GM21447 (cell line): ENCODE results near the gene BPTF.
"Not testable (repeated sequence)": the region's sequence is repeated elsewhere in the genome, so short reads cannot be mapped to it uniquely, and the experiment has no call there.

ENCODE experiments used
- ATAC-seq: cut with Tn5 transposase; IDR thresholded peaks from one replicate; pipeline ENCODE4 v1.9.1; 2021; ENCODE audit not compliant: unreplicated experiment

BPTF gene

DNA sequence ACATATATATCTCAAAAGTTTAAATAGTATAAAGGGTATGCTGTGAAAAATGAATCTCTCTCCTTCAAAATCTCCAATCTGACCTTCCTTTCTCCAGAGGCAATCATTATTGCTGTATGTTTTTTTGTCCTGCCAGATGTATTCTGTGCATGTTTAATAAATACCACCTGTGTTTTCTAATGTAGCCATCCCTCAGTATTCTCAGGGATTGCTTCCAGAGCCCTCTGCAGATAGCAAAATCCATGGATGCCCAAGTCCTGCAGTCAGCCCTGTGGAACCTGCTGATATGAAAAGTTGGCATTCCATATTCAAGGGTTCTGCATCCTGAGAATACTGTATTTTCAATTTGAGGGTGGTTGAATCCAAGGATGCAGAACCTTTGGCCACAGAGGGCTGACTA lies 42.9 kb downstream of the BPTF start:
- no peak for ATAC-seq

DNA sequence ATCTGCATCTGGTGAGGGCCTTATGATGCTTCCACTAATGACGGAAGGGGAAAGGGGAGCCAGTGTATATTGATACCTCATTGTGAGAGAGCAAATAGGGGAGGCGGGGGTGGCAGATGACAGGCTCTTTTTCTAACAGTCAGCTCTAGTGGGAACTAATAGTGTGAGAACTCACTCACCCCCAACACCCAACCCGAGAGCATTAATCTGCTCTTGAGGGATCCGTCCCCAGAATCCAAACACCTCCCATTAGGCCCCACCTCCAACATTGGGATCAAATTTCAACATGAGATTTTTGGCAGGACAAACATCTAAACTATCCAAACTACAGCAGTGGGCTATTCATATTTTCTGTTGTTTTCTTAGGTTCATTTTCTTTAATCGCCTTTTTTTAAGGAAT lies 54.4 kb downstream of the BPTF start:
- ATAC-seq = no peak

DNA sequence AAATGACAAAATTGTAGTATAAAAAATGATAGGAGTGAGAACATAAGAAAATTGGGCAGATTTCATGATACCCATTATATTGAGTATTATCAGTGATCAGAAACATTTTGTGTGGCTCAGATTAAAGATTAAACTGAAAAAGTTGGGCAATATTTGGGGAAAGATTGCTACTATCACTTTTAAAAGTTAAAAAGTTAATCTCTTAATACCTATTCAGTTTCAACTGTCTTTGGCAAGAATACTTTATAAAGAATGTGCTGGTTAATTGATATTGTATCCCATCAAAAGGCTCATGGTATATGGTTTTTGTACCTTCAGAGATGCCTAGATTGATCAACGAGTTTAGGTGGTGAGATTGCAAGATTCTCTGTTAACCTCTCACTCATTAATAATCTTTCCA lies 55.8 kb downstream of the BPTF start:
- no peak for ATAC-seq

DNA sequence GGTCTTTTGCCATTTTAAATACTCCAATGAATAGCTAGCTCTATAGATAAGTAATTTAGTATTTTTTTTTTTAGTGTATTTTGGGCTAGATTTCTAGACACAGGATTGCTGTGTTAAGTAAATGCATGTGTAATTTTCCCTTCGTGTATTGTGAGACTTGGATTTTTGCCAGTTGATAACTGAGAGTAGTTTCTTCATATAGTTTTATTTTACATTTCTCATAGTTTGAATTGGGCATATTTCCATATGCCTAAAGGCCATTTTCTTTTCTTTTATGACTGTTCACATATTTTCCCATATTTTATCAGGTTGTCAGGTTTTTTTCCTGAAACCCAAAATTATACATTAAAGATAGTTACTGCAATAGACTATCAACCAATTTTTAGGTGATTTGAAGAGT lies 59.4 kb downstream of the BPTF start:
- no peak for ATAC-seq

DNA sequence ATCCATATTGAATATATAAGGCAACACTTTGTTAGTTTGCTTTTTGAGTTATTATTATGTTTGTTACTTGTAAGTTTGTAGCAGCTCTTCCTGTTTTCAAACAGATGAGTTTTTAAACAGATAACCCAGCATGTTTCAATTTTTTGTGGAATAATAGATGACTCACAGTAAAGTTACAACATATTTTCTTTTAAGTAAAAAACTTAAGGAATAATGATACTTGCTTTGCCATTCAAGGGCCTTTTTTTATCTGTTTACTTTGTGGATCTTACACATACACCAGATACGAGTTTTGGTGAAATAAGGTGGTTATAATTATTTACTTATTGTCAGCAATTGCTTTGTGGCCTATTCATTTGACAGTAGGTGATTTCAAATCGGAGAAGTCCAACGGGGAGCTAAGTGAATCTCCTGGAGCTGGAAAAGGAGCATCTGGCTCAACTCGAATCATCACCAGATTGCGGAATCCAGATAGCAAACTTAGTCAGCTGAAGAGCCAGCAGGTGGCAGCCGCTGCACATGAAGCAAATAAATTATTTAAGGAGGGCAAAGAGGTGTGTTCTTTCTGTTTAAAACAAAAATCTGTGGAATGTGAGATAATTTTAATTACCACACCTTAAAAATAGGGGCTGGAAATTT lies 66.3 kb downstream of the BPTF start:
- ATAC-seq = no peak

DNA sequence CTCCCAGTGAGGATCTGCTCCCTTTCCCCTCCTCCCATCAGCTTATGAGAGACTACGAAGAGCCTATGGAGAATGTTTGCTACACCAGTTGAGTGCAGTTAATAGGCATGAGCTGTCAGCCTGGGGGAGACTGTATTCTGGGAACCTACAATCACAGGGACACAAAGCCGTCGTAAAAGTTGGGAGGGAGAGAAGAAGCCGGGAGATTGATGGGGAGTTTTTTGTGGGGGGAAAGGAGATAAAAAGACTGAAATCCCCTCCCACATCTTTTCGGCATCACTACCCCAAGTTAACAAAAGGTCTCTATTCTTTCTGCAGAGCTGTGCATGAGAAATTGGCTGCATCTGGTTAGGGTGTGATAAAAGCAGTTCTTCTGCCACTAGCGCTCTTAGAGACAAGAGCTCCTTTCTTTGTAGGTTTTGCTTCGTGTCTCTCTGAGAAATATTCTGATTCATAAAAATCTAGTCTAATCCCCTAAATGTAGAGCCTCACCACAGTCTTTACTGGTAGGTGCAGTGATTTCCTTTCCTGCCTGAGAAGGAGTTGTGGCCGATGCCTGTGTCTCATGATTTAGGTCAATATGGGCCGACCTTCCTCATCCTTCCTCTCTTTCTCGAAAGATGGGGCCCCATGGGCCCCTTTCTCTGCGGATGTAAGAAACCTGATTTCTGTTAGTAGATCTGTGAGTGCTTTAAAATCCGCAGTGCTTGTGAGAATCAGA lies 77.4 kb downstream of the BPTF start:
- ATAC-seq = no peak

DNA sequence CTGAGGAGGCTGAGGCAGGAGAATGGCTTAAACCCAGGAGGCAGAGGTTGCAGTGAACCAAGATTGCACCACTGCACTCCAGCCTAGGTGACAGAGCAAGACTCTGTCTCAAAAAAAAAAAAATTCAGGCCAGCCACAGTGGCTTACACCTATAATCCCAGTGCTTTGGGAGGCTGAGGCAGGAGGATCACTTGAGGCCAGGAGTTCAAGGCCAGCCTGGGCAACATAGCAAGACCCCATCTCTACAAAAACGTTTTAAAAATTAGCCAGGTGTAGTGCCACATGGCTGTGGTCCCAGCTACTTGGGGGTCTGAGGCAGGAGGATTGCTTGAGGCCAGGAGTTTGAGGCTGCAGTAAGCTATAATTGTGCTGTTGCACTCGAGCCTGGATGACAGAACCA lies 80.0 kb downstream of the BPTF start:
- ATAC-seq = not testable (repeated sequence)

DNA sequence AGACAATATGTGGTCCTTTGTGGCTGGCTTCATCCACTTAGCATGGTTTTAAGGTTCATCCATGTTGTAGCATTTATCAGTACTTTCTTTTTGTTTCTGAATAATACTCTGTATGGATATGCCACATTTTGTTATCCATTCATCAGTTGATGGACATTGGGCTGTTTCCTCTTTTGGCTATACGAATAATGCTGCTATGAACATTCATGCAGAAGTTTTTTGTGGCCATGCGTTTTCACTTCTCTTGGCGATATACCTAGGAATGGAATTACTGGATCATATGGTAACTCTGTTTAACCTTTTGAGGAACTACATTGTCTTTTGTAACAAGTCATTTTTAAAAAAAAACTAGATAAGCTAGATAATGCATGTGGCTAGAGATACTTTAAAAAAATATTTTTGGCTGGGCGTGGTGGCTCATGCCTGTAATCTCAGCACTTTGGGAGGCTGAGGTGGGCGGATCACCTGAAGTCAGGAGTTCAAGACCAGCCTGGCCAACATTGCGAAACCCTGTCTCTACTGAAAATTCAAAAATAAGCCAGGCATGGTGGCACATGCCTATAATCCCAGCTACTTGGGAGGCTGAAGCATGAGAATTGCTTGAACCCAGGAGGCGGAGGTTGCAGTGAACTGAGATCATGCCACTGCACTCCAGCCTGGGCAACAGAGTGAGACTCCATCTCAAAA lies 85.0 kb downstream of the BPTF start:
- ATAC-seq = not testable (repeated sequence)

DNA sequence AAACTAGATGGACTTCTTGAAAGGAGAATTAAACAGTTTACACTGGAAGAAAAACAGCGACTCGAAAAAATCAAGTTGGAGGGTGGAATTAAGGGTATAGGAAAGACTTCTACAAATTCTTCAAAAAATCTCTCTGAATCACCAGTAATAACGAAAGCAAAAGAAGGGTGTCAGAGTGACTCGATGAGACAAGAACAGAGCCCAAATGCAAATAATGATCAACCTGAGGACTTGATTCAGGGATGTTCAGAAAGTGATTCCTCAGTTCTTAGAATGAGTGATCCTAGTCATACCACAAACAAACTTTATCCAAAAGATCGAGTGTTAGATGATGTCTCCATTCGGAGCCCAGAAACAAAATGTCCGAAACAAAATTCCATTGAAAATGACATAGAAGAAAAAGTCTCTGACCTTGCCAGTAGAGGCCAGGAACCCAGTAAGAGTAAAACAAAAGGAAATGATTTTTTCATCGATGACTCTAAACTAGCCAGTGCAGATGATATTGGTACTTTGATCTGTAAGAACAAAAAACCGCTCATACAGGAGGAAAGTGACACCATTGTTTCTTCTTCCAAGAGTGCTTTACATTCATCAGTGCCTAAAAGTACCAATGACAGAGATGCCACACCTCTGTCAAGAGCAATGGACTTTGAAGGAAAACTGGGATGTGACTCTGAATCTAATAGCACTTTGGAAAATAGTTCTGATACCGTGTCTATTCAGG lies 85.9 kb downstream of the BPTF start:
- ATAC-seq = no peak

DNA sequence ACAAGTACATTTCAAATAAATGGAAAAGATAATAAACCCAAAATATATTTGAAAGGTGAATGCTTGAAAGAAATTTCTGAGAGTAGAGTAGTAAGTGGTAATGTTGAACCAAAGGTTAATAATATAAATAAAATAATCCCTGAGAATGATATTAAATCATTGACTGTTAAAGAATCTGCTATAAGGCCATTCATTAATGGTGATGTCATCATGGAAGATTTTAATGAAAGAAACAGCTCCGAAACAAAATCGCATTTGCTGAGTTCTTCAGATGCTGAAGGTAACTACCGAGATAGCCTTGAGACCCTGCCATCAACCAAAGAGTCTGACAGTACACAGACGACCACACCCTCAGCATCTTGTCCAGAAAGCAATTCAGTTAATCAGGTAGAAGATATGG lies 86.8 kb downstream of the BPTF start:
- ATAC-seq = no peak

DNA sequence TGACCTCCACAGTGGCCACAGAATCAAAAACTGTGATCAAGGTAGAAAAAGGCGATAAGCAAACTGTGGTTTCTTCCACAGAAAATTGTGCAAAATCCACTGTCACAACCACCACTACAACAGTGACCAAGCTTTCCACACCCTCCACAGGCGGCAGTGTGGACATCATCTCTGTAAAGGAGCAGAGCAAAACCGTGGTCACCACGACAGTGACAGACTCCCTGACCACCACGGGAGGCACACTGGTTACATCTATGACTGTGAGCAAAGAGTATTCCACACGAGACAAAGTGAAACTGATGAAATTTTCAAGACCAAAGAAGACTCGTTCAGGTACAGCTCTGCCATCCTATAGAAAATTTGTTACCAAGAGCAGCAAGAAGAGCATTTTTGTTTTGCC lies 87.4 kb downstream of the BPTF start:
- no peak for ATAC-seq

DNA sequence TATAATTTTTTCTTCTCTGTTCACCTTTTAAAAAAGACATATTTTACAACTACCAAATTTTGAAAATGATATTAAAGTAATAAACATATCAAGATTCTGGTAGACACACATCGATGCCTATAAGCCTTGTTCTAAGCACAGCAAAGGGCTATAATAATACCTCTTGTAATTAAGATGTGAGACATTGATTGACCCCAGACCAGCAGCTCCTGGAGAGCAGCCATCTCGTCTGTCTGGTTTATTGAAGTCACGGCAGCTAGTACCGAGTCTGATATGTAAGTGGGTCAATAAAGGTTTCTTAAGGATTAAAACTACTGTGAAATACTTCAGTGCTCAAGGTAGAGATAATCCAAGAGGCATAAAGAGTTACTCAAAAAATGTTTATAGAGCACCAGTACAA lies 94.9 kb downstream of the BPTF start:
- no peak for ATAC-seq

DNA sequence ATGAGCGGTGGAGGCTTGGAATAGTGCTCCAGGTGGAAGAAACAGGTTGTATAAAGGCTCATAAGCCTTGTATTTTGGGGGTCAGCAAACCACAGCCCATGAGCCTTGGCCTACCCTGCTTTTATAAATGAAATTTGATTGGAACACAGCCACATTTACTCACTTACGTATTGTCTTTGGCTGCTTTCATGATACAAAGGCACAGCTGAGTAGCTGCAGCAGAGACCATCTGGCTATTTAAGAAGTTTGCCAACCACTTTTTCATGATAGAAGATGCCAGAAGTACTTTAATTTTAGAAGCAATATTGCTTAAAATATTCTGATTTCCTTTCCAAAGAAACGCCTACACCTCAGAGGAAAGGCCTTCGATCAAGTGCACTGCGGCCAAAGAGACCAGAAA lies 97.2 kb downstream of the BPTF start:
- ATAC-seq = no peak

DNA sequence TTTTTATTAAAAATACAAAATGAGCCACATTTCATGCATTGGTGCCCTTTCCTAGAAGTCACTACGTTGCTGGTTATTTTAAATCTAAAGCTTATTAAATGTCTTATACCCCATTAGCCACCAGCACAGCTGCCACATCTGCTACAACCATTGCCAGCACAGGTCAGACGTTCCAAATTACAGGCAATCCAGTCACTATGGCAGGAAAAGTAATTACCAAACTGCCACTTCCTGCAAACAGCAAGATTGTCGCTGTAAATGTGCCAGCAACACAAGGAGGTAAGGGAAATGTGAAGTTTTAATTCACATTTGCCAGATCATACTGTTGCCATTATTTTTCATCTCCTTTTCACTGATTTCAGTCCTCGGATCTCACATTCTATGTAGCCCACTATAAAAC lies 103.5 kb downstream of the BPTF start:
- not testable (repeated sequence) for ATAC-seq

DNA sequence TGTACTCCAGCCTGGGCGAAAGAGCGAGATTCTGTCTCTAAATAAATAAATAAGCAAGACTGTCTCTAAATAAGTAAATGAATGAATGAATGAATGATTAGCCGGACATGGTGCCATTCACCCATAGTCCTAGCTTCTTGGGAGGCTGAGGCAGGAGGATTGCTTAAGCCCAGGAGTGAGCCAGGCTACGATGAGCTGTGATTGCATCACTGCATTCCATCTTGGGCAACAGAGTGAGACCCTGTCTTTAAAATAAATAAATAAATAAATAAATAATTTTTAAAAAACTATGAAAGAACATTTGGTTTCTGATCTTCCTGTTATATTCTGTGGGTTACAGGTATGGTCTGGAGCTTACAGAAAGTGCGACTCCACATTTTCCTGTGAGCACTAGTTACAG lies 105.9 kb downstream of the BPTF start:
- ATAC-seq = no peak

DNA sequence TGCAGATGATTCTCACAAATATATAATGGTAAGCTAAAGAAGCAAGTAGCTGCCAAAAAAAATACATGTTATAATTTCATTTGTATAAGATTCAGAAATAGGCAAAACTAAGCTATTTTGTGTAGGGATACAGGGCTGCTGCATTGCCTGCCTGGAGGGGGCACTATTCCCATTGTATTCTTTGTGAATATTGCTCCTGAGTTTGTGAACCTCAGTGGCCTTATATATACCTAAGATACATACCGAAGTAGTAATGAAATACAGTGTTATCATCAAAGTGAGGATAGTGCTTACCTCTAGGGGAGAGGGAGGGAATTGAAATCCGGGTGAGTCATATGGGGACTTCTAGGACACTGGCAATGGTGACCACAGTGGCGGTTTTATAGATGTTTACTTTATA lies 117.5 kb downstream of the BPTF start:
- ATAC-seq = no peak

DNA sequence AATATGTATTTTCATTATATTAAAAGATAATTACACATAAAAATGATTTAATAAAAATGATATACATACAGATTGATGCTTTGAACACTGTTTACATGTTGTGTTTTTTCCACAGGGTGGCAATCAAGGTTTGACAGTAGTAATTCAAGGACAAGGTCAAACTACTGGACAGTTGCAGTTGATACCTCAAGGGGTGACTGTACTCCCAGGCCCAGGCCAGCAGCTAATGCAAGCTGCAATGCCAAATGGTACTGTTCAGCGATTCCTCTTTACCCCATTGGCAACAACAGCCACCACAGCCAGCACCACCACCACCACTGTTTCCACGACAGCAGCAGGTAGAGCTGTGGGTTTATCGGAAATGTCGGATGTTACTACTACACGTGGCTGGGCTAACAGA lies 118.7 kb downstream of the BPTF start:
- no peak for ATAC-seq

DNA sequence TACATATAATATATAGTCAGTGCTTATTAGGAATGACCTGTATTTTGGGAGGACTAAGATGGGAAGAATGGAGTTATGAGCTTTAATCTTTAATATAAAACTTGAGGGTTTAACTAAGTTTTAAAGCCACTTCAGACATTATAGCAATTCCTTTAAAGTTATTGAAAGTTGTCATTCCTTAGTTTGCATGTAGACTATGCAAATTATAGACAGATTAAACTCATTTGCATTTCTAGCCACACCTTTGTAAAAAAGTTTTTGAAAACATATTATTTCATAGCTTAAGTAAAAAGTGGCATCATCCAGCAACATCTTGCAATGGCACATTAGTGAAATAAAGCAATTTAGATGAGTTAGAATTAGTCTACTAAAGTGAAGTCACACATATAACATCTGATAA lies 121.2 kb downstream of the BPTF start:
- ATAC-seq = no peak

DNA sequence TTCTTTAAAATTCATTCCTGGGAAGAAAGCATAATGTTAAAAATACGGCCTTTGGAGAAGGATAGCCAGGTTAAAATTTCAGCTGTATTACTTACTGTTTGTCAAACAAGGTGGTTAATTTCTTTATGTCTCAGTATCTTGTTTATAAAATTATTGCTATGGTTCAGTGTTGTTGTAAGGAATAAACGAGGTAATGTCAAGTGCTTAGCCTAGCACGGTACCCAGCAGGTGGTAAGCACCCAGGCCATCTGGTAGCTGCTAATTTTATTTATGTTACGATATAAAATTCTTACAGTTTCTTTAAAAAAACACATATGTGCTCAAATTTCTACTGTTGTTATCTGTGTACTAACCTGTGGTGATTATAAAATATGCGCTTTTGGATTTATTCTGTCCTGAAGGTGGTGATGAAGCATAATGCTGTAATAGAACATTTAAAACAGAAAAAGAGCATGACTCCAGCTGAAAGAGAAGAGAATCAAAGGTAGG lies 122.1 kb downstream of the BPTF start:
- ATAC-seq = no peak

DNA sequence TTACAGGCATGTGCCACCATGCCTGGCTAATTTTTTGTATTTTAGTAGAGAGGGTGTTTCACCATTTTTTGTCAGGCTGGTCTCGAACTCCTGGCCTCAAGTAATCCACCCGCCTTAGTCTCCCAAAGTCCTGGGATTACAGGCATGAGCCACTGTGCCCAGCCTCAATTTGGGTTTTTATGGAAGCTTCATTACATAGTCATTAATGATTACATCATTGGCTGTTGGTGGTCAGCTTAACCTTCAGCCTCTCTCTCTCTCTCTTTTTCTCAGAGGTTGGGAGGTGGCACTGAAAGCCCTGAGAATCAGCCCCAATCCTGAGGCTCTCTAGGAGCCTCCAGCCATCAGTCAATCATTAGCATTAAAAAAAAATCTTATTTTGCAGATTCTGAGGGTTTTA lies 125.6 kb downstream of the BPTF start:
- ATAC-seq = no peak

DNA sequence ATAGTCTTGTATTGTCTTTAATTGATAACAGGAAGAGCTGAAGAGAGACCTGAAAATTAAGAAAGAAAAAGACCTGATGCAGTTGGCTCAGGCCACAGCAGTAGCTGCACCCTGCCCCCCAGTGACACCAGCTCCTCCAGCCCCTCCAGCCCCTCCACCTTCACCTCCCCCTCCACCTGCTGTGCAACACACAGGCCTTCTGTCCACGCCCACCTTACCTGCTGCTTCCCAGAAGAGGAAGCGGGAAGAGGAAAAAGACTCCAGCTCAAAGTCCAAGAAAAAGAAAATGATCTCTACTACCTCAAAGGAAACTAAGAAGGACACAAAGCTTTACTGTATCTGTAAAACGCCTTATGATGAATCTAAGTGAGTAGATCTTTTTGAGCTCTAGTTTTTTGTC lies 134.2 kb downstream of the BPTF start:
- no peak for ATAC-seq

DNA sequence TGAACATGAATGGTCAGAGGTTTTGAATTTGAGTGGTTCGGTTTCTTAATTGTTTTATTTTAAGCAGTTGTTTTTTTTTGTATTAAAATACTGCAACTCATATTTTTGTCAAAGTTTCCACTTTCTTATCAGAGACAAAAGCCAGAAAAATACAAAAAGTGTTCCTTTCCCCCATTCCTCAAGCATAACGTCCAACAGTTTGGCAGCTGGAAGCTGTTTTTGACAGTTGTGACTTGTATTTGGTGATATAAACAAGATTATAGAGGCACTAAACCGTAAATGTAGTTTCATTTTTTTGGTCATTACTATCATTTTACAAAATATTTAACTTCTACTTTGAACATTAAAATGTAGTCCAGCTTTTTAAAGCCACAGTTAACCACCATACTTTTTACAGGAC lies 135.0 kb downstream of the BPTF start:
- ATAC-seq = not testable (repeated sequence)
